Cardiac muscle cell (in vitro differentiated cells and primary cell): ENCODE measurements around the gene SH3PXD2A. TPM values are rescaled to one million over a fixed set of nuclear protein-coding genes. Genes with fewer than 3 reads are reported as not detected.

ENCODE experiments used
- DNase-seq, 2 donors: peaks; one replicate each; pipeline versions ENCODE4 v3.0.0 to v3.0.0-alpha.2; 2010 to 2017; ENCODE audit warnings: low read depth in 1 of 2, low spot score in 1 of 2
- H3K27ac ChIP-seq: fragments of 200-600 bp; sonication (generic); 2 replicates; pipeline ENCODE4 v1.5.1; 2016
- H3K27me3 ChIP-seq: fragments of 200-600 bp; sonication (generic); 2 replicates; pipeline ENCODE4 v1.6.0; 2016; ENCODE audit warnings: control low read depth
- H3K36me3 ChIP-seq: fragments of 200-600 bp; sonication (generic); 2 replicates; pipeline ENCODE4 v1.5.1; 2016; ENCODE audit warnings: control low read depth
- H3K4me1 ChIP-seq: fragments of 200-600 bp; sonication (generic); 2 replicates; pipeline ENCODE4 v1.8.1; 2017; ENCODE audit warnings: low read depth, mild to moderate bottlenecking, mixed run types
- H3K4me3 ChIP-seq: fragments of 200-600 bp; sonication (generic); 2 replicates; pipeline ENCODE4 v1.5.1; 2016; ENCODE audit warnings: mild to moderate bottlenecking
- H3K9me3 ChIP-seq: fragments of 200-600 bp; sonication (generic); 2 replicates; pipeline ENCODE4 v1.5.1; 2017; ENCODE audit warnings: low read depth, mild to moderate bottlenecking, control low read depth
- CTCF ChIP-seq: IDR thresholded peaks from 2 replicates; pipeline ENCODE4 v1.5.1; 2012; ENCODE audit warnings: low read depth, mild to moderate bottlenecking, low read length
- polyA plus RNA-seq: library from polyadenylated mRNA; unstranded; fragments of >200 nt; fragmentation: Nextera tagmentation; extraction: Ambion mirVana; gene quantifications from 2 replicates; pipeline ENCODE4 v1.2.1, GENCODE V29; 2016
- total RNA-seq: library from RNA; depleted of rRNA; stranded (reverse); fragments of >200 nt; gene quantifications from 2 replicates; pipeline ENCODE4 v1.2.3, GENCODE V29; 2016

SH3PXD2A gene
- total and polyA plus RNA-seq, 2 experiments from 2014 or later = 32.2 to 75.9 TPM

GRCh38 chr10:103649654-103650423, 205.5 kb downstream of the SH3PXD2A start:
- H3K9me3 ChIP-seq = no peaks in the 10 kb centered on the region
- no peaks in the 10 kb centered on the region for H3K27me3 ChIP-seq
- no peak overlapping the region for H3K4me3 ChIP-seq
- TF ChIP-seq CTCF = no peak
- peaks cover 8% of the 10 kb centered on the region for H3K36me3 ChIP-seq
- no peak for DNase-seq
- H3K27ac ChIP-seq = no peak overlapping the region
- peaks cover 11% of the 10 kb centered on the region for H3K4me1 ChIP-seq

GRCh38 chr10:103648636-103649532, 206.5 kb downstream of the SH3PXD2A start:
- no peaks in the 10 kb centered on the region for H3K27me3 ChIP-seq
- no peak overlapping the region for H3K4me3 ChIP-seq
- no peak for TF ChIP-seq CTCF
- H3K27ac ChIP-seq = no peak overlapping the region
- H3K9me3 ChIP-seq = no peaks in the 10 kb centered on the region
- DNase-seq = peak in 1 of 2 donors; percentile 95
- H3K4me1 ChIP-seq = peaks cover 11% of the 10 kb centered on the region
- peaks cover 8% of the 10 kb centered on the region for H3K36me3 ChIP-seq

- DNase-seq = peak in 1 of 2 donors; percentile 50
- Histone ChIP-seq H3K36me3 (peaks cover 8% of the 10 kb centered on the region), H3K4me3 (no peak overlapping the region), H3K27me3 (no peaks in the 10 kb centered on the region), H3K27ac (no peak overlapping the region), H3K4me1 (peaks cover 11% of the 10 kb centered on the region), H3K9me3 (no peaks in the 10 kb centered on the region)
- TF ChIP-seq CTCF = no peak
Measured at GRCh38 chr10:103648251-103648635, 207.1 kb downstream of the SH3PXD2A start.

- Histone ChIP-seq H3K4me3 (no peak overlapping the region), H3K27ac (peak overlapping the region; percentile 60), H3K9me3 (no peaks in the 10 kb centered on the region), H3K4me1 (peaks cover 11% of the 10 kb centered on the region), H3K27me3 (no peaks in the 10 kb centered on the region), H3K36me3 (peaks cover 8% of the 10 kb centered on the region)
- TF ChIP-seq CTCF = no peak
- DNase-seq = no peak
Measured at GRCh38 chr10:103646304-103646703, 209.1 kb downstream of the SH3PXD2A start.

GRCh38 chr10:103645141-103646054, 210.0 kb downstream of the SH3PXD2A start:
- DNase-seq = peak in 1 of 2 donors; percentile 94
- H3K36me3 ChIP-seq = peaks cover 8% of the 10 kb centered on the region
- TF ChIP-seq CTCF = no peak
- H3K9me3 ChIP-seq = no peaks in the 10 kb centered on the region
- H3K27me3 ChIP-seq = no peaks in the 10 kb centered on the region
- peaks cover 11% of the 10 kb centered on the region for H3K4me1 ChIP-seq
- peak overlapping the region; percentile 60 for H3K27ac ChIP-seq
- no peak overlapping the region for H3K4me3 ChIP-seq
